Upper lobe of right lung (tissue), 1 donor: ENCODE measurements around the gene PTPRR. TPM values are rescaled to one million over a fixed set of nuclear protein-coding genes. Genes with fewer than 3 reads are reported as not detected.

Experiments used
- ATAC-seq: fragments of 200-7000 bp; cut with Tn5 transposase; one replicate; pipeline ENCODE4 v1.9.1; 2020; ENCODE audit warnings: mild to moderate bottlenecking, moderate library complexity
- DNase-seq: peaks from one replicate; pipeline ENCODE4 v3.0.0-alpha.2; 2020
- H3K27ac ChIP-seq: fragments of 200-600 bp; one replicate; pipeline ENCODE4 v1.8.0; 2022
- H3K27me3 ChIP-seq: fragments of 200-600 bp; one replicate; pipeline ENCODE4 v1.8.0; 2022; ENCODE audit warnings: mild to moderate bottlenecking
- H3K36me3 ChIP-seq: fragments of 200-600 bp; one replicate; pipeline ENCODE4 v1.8.0; 2022
- H3K4me1 ChIP-seq: fragments of 200-600 bp; one replicate; pipeline ENCODE4 v1.8.0; 2022
- H3K4me3 ChIP-seq: fragments of 200-600 bp; one replicate; pipeline ENCODE4 v1.8.0; 2022; ENCODE audit warnings: mild to moderate bottlenecking
- H3K9me3 ChIP-seq: fragments of 200-600 bp; one replicate; pipeline ENCODE4 v1.8.0; 2022
- CTCF ChIP-seq: fragments of 200-600 bp; IDR thresholded peaks from one replicate; pipeline ENCODE4 v1.8.0; 2022; ENCODE audit warnings: antibody characterized with exemption
- intact Hi-C: fragments of 100-400 bp; cut with DNase I; formaldehyde crosslinking; loops from one replicate; pipeline ENCODE4 v1.11.0; 2022
- total RNA-seq: library from RNA; stranded (reverse); fragmentation: NEBNext Ultra II Directional; extraction: Animal tissue kit (Norgen Biotek cat#: 25700); gene quantifications from one replicate; pipeline ENCODE4 v1.2.1, GENCODE V29; 2021
- donor health status: DM: no; HTN: yes; CAD: no; lungs with severe emphysema.

PTPRR gene
- total RNA-seq, 1 donor from 2014 or later, result 5.1 TPM

- no peaks in the 10 kb centered on the region for H3K27me3 ChIP-seq
- no peaks in the 10 kb centered on the region for H3K4me1 ChIP-seq
- H3K36me3 ChIP-seq, result no peaks in the 10 kb centered on the region
- DNase-seq (no peak), ATAC-seq (peak; percentile 19)
- H3K4me3 ChIP-seq, result no peak overlapping the region
- intact Hi-C loops, result no loop called here
- no peak overlapping the region for H3K27ac ChIP-seq
- no peaks in the 10 kb centered on the region for H3K9me3 ChIP-seq
- TF ChIP-seq CTCF, result no peak
Observed at GRCh38 chr12:70619471-70620152, 300.9 kb downstream of the PTPRR start.

- no peak for DNase-seq
- Histone ChIP-seq H3K36me3 (no peaks in the 10 kb centered on the region), H3K27me3 (no peaks in the 10 kb centered on the region), H3K9me3 (no peaks in the 10 kb centered on the region), H3K4me1 (no peaks in the 10 kb centered on the region), H3K27ac (no peak overlapping the region), H3K4me3 (no peak overlapping the region)
- no peak for TF ChIP-seq CTCF
- ATAC-seq, result no peak
- intact Hi-C loops, result no loop called here
Observed at GRCh38 chr12:70618371-70618770, 302.2 kb downstream of the PTPRR start.

- Histone ChIP-seq H3K36me3 (no peaks in the 10 kb centered on the region), H3K4me3 (no peak overlapping the region), H3K4me1 (no peaks in the 10 kb centered on the region), H3K9me3 (no peaks in the 10 kb centered on the region), H3K27me3 (no peaks in the 10 kb centered on the region), H3K27ac (no peak overlapping the region)
- no peak for DNase-seq
- no peak for ATAC-seq
- intact Hi-C loops, result no loop called here
- TF ChIP-seq CTCF, result no peak
Observed at GRCh38 chr12:70617450-70617849, 303.1 kb downstream of the PTPRR start.

GRCh38 chr12:70615174-70615866 is 305.2 kb downstream of the PTPRR start:
- no peaks in the 10 kb centered on the region for H3K27me3 ChIP-seq
- no peaks in the 10 kb centered on the region for H3K9me3 ChIP-seq
- intact Hi-C loops, result no loop called here
- no peak overlapping the region for H3K27ac ChIP-seq
- no peaks in the 10 kb centered on the region for H3K4me1 ChIP-seq
- DNase-seq, result no peak
- TF ChIP-seq CTCF, result no peak
- no peak overlapping the region for H3K4me3 ChIP-seq
- no peaks in the 10 kb centered on the region for H3K36me3 ChIP-seq
- ATAC-seq, result no peak

- peak overlapping the region; percentile 52 for H3K4me3 ChIP-seq
- intact Hi-C loops, result no loop called here
- H3K36me3 ChIP-seq, result no peaks in the 10 kb centered on the region
- peak; percentile 74 for DNase-seq
- ATAC-seq, result peak; percentile 91
- peak overlapping the region; percentile 73 for H3K27ac ChIP-seq
- H3K9me3 ChIP-seq, result no peaks in the 10 kb centered on the region
- peaks cover 4% of the 10 kb centered on the region for H3K4me1 ChIP-seq
- H3K27me3 ChIP-seq, result peaks cover 22% of the 10 kb centered on the region
- TF ChIP-seq CTCF, result no peak
Observed at GRCh38 chr12:70609739-70610491, 310.6 kb downstream of the PTPRR start.
